ELR (cell line): ENCODE measurements around the gene BEGAIN.

Experiments
- DNase-seq: peaks from one replicate; pipeline ENCODE4 v3.0.0-alpha.2; 2015; ENCODE audit warnings: low read depth

The BEGAIN gene

GRCh38 chr14:100548939-100549338, 38.3 kb downstream of the BEGAIN start:
- no peak for DNase-seq

GRCh38 chr14:100548295-100548655, 38.9 kb downstream of the BEGAIN start:
- DNase-seq = no peak

DNA sequence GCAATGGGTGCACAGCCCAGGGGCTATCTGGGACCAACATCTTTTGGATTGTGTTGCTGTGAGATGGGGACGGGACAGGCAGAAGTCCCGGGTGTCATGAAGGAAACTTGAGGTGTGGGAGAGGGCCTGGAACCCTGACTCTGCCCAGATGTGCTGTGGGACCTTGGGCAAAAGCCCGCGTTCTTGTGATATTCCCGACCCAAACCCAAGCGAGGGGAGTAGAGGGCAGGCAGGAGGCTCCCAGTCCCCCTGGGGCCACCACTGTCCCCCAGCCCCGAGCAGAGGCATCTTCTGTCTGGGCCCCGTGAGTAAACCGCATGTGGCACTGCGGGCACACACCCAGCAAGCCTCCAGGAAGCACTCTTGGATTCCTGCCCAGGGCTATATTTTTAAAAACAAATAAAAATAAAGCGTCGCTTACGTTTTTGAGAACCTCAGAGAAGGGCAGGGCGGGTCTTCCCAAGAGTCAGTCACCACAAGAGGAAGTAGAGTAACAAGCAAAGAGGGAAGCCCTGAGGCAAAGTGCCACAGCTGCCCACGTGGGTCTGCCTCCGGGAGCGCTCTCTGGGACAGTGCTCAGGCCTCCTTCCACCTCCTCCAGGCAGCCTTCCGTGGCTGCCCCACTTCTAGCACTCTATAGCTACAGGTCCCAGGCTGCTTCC, 39.5 kb downstream of the BEGAIN start:
- peak; percentile 85 for DNase-seq

DNA sequence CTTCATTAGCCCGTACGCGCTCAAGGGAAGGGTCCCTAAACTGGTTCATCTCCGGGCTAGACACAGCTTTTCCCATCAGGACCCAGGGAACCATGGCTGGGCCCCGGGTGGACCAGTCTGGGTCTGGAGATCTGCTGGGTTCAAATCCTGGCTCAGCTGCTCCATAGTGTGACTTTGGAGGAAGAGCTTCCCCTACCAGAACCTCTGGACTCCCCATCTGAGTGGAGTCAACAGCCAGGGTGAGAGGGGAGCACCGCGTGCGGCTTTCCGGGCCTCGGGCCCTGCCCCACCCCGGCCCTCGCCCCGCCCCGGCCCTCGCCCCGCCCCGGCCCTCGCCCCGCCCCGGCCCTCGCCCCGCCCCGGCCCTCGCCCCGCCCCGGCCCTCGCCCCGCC, 41.2 kb downstream of the BEGAIN start:
- peak; percentile 46 for DNase-seq

DNA sequence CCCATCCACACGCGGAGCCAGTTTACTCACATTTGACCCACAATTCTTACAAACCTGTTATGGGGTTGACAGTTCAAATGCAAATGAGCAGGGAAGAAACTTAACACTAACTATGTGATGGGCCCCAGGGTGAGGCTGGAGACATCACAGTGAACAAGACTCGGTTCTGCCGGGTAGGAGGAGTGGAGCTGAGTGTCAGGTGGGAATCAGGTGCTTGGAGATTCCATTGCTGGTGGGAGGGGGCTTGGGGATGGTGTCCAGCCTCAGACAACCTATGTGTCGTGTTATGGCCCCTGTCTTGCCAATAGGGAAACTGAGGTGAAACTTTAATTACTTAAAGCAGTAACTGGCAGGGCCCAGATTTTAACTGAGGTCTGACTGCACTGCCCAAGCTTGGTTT, 41.9 kb downstream of the BEGAIN start:
- DNase-seq = no peak

GRCh38 chr14:100544506-100545141, 42.6 kb downstream of the BEGAIN start:
- DNase-seq = no peak

DNA sequence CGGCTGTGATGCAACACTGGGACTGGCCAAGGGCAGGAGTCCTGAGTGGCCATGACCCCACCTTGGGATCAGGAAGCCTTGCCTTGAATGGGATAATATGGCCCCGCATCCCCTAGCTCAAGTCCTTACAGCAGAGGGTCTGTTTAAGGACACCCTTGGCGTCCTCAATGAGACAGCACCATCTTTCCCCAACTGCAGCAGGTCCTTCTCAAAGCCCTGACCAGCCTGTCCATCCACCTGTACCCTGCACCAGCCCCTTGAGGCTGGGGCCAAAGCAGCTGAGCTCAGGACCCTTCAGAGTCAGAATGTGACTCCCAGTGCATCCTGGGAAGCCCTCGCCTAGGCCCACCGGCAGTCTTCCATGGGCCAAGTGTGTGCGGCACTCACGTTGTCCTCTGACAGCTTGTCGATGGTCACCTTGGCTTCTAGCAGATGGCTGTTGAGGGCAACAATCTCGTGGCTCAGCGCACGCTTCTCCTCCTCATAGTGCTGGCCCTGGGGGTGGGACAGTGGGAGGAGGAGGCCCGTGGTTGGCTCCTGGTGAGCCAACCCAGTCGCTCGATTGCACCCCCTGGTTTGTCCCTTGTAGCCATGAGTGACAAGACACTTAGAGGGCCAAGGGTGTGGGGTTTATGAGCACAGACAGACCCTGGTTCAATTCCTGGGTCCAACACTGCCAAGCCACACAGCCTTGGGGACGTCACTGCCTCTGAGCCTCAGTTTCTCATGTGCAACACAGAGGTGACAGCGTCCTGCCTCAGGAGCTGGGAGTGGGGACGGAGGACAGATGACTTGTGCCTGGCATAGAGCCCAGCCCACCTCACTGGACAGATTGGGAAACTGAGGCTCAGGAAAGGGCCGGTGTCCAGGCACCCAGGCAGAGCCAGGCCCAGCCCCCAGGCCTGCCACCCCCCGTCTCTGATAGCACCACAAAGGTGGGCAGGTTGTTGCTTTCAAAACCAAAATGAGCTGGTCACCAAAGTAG, 43.5 kb downstream of the BEGAIN start:
- no peak for DNase-seq

DNA sequence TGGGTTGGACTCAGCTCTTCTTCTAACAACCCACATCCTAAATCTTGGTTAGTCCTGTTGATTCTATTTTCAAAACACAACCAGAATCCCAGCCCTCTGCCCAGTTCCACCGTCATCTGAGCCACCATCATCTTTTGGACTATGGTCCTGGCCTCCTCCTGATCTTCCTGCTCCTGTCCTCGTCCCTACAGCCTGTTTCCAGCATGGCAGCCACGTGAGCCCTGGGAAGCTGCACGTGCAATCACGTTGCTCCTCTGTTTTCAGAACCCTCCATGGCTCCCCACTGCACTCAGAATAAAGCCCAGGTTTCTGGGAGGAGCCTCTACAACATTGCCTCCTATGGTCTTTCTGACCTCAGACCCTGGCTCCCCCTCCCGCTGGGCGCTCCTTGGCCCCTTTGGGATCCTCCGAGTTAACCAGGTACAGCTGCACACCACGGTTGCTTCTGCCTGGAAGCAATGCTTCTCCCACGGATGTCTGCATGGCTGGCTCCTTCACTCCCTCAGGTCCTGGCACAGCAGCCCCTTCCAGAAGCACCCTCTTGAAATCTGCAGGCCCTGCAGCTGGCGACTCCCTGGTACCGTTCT, 44.5 kb downstream of the BEGAIN start:
- no peak for DNase-seq

GRCh38 chr14:100541621-100542560, 45.3 kb downstream of the BEGAIN start:
- DNase-seq = no peak

DNA sequence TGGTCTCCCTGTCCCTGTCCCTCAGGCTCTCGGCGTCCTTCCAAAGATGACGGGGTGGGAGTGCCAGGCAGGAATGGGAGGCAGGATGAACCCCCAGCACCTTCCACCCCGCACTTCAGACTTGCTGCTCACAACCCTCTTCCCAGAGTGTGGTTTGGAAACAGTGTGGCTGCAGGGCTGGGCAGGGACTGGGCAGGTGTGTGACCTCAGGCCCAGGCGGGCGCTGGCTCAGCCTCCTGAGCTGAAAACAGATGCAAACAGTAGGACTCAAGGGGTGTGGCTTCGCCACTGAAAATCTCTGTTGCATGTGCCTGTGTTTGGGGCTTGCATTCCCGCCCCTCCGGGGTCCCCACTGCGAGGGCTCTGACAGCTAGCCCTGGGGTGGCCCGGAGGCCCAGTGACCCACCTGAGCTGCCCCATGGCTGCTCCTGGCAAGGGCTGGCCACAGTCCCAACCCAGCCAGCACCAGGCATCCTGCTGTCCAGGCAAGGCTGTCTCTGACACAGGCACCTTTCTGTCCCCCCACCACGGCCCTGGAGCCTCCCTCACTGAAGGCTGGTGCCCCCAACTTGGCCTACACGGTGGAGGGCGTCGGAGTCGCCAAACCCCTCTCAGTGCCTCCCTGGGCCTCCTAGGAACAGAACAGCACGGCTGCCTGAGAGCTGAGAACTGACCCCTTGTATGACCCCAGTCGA, 46.1 kb downstream of the BEGAIN start:
- no peak for DNase-seq

GRCh38 chr14:100540141-100540925, 46.9 kb downstream of the BEGAIN start:
- DNase-seq = peak; percentile 31

DNA sequence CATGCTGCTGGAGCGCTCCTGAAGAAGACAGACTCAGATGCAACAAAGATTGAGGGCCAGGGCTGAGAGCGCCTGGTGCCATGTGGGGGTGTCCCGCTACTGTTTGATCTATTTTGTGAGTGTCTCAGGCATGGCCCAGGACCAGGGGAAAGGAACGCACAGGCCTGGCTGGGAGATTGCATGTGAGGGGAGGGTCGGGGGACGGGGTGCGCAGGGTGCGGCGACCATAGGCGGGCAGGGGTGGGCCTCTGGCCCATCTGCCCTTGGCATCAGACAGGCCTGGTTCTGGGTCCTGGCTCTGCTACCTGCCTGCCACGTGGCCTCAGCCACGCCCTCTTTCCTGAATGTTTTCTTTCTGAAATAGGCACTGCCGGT, 47.5 kb downstream of the BEGAIN start:
- no peak for DNase-seq

DNA sequence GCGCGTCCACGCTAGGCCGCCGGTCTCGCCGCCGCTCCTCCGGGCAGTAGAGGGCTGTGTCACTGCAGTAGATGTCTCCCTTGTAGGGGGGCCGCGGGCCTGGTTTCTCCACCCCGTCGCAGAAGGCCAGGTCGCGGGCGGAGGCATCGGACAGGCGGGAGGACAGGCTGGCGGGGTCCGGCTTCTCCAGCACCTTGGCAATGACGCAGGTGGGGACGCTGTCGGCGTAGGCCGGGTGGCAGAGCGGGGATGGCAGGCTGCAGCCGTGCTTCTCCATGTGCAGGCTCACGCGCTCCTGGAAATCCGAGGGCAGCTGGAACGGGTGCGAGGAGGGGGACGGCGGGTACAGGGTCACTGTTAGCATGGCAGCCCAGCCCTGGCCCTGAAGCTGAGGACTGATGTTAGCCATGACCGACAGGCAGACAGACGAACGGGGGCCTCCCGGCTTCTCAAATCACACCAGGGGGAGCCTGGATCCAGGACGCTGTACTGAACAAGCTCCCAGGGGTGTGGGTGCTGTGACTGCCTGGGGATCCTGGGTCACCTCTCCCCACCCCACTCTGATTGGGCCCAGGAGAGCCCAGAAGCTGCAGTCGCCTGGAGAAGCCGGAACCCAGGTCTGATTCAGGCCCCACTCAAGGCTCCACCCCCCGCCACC, 48.1 kb downstream of the BEGAIN start:
- DNase-seq = no peak

GRCh38 chr14:100538351-100539002, 48.7 kb downstream of the BEGAIN start:
- DNase-seq = no peak

DNA sequence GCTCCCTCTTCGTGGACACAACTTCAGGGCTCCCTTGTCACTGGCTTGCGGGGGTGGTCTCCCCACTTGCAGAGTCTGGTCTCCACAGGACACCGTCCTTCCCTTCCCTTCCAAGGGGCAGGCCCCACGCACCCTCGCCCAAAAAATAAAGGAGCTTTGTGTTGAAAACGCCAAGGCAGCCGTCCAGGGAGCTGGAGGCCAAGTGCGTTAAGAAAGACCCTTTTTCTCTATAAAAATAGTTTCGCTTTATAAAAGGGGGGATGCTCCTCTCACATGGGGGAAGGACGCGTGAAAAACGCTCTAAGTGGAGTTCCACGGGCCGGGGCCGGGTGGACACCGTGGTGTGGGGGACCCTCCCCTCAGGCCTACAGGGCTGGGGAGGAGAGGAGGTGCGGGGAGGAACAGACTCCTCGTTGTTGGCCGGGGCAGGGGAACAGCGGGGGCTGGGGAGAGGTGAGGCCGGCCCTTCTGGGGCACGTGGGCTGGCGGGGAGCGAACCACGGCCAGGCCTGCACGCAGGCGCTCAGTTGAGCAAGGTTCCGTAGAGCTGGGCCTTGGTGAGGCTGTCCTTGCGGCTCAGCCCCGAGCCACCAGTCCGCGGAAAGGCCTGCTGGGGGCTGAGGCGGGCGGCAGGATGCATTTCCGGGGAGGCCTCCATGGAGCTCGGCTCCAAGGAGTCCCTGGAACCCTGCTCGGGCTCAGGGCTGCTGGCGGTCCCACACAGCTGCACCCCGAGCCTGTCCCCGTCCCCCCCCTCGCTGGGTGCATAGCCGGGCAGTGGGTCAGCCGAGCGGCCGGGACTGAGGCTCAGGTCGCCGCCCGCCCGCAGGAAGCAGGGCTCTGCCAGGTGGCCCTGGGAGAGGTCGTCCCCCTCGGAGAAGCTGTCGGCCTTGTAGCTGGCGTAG, 49.5 kb downstream of the BEGAIN start:
- no peak for DNase-seq

- DNase-seq = no peak
These were observed 50.3 kb downstream of the BEGAIN start for GRCh38 chr14:100536721-100537445.

- no peak for DNase-seq
These were observed 51.1 kb downstream of the BEGAIN start for GRCh38 chr14:100536121-100536510.
